Measurements from ENCODE around the gene CHD9NB.

CHD9NB gene

GRCh38 chr16:53065461-53066061 is 12.9 kb upstream of the CHD9NB start:
- no peak for TF ChIP-seq CTCF (conservative IDR thresholded peaks at IDR 0.05; ENCODE audit: low read length)
- no peak overlapping the region for H3K4me3 ChIP-seq (ENCODE audit: low read length)
- DNase-seq (ENCODE audit: low read depth), result no peak

GRCh38 chr16:53064081-53064578 is 11.4 kb upstream of the CHD9NB start:
- H3K4me3 ChIP-seq (ENCODE audit: low read length), result no peak overlapping the region
- no peak for TF ChIP-seq CTCF (conservative IDR thresholded peaks at IDR 0.05; ENCODE audit: low read length)
- no peak for DNase-seq (ENCODE audit: low read depth)

- no peak overlapping the region for H3K4me3 ChIP-seq (ENCODE audit: low read length)
- DNase-seq (ENCODE audit: low read depth), result no peak
- TF ChIP-seq CTCF (conservative IDR thresholded peaks at IDR 0.05; ENCODE audit: low read length), result no peak
Measured at GRCh38 chr16:53061701-53062159, 9.0 kb upstream of the CHD9NB start.

- no peak overlapping the region for H3K4me3 ChIP-seq (ENCODE audit: low read length)
- no peak for DNase-seq (ENCODE audit: low read depth)
- TF ChIP-seq CTCF (conservative IDR thresholded peaks at IDR 0.05; ENCODE audit: low read length), result no peak
Measured at GRCh38 chr16:53061256-53061655, 8.6 kb upstream of the CHD9NB start.

GRCh38 chr16:53059672-53060071 is 7.0 kb upstream of the CHD9NB start:
- H3K4me3 ChIP-seq (ENCODE audit: low read length), result no peak overlapping the region
- TF ChIP-seq CTCF (conservative IDR thresholded peaks at IDR 0.05; ENCODE audit: low read length), result no peak
- DNase-seq (ENCODE audit: low read depth), result no peak

- no peak overlapping the region for H3K4me3 ChIP-seq (ENCODE audit: low read length)
- TF ChIP-seq CTCF (conservative IDR thresholded peaks at IDR 0.05; ENCODE audit: low read length), result no peak
Measured at GRCh38 chr16:53058882-53059281, 6.2 kb upstream of the CHD9NB start.

GRCh38 chr16:53058441-53058840 is 5.7 kb upstream of the CHD9NB start:
- H3K4me3 ChIP-seq (ENCODE audit: low read length), result no peak overlapping the region
- TF ChIP-seq CTCF (conservative IDR thresholded peaks at IDR 0.05; ENCODE audit: low read length), result no peak
- DNase-seq (ENCODE audit: low read depth), result no peak

More at GRCh38 chr16:53058882-53059281, 6.2 kb upstream of the CHD9NB start:
- no peak for DNase-seq (ENCODE audit: low read depth)

All from AG10803 (cell line).